Activated T-cell treated with anti-CD3 and anti-CD28 coated beads for 4 hours (primary cell): ENCODE data around the gene LGMN.

Experiments used
- DNase-seq: peaks from one replicate; pipeline ENCODE4 v3.0.0-alpha.2; 2020

Gene LGMN

GRCh38 chr14:92670643-92671366, 77.6 kb downstream of the LGMN start:
- no peak for DNase-seq

- no peak for DNase-seq
Measured at GRCh38 chr14:92670160-92670559, 78.3 kb downstream of the LGMN start.

GRCh38 chr14:92668276-92668973, 80.0 kb downstream of the LGMN start:
- DNase-seq, result no peak

GRCh38 chr14:92666251-92666650, 82.2 kb downstream of the LGMN start:
- DNase-seq, result no peak

DNA sequence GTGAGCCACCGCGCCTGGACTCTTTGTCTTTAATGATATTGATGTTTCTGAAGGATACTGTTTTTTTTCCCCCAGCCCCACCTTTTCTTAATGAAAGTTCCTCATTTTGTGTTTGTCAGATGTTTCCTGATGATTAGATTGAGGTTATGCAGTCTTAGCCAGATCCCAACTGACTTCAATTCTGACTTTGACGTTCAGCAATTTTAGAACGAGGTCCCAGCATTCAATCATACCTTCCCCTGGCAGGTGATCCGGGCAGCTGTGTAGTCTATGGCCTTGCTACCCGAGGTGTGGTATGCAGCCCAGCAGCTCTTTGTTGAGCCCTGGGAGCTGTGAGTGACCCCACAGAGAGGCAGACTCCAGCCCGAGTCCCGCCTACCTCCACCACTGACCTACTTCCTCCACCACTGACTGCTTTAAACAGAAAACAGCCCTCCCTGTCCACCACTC, 82.7 kb downstream of the LGMN start:
- DNase-seq, result no peak

GRCh38 chr14:92663049-92663448, 85.4 kb downstream of the LGMN start:
- DNase-seq, result no peak

GRCh38 chr14:92660571-92660970, 87.9 kb downstream of the LGMN start:
- no peak for DNase-seq

GRCh38 chr14:92659765-92660561, 88.5 kb downstream of the LGMN start:
- no peak for DNase-seq

GRCh38 chr14:92658684-92659083, 89.7 kb downstream of the LGMN start:
- no peak for DNase-seq

DNA sequence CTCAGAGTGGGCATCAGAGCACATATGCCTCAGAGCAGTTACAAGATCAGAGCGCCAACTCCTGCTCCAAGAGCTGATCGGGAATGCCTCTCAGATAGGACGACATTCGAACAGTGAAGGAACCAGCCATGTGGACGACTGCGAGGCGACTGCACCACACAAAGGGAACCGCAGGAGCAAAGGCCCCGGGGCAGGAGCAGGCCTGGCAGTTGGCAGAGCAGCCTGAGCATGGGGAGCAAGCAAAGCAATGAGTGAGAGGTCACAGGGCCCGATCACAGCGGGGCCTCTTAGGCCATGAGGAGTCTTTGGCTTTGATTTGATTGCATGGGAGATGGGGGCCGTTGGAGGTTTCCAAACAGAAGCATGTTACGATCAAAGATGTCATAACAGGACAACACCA, 90.3 kb downstream of the LGMN start:
- DNase-seq, result no peak

DNA sequence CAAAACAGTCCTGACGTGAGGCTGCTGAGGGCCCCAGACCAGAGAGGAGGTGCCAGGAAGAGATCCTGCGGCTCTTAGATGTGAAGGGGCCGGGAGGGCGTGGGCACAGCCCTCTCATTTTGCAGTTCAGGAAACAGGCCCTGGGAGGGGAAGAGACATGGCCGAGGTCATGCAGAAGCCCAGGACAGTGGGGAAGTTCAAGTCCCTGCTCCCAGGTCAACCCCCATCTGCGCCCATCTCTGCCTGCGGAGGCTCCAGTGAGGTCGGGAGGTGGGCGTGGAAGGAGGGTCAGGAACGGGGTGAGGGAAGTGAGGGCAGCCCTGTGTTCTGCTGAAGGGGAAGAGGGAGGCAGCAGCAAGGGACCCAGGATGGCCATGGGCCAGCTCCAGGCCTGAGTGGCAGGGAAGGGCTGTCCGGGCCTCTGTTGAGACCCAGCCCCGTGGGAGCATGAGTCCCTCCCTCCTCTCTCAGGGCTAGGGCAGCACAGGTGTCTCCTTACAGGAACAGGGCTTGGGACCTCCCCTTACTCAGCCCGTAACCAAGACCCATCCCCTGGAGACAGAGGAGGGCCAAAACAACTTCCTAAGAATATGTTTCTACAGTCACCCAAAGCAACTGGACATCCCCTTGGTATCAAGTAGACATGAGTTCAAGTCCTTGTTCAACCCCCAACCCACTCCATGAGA, 90.8 kb downstream of the LGMN start:
- DNase-seq, result no peak

DNA sequence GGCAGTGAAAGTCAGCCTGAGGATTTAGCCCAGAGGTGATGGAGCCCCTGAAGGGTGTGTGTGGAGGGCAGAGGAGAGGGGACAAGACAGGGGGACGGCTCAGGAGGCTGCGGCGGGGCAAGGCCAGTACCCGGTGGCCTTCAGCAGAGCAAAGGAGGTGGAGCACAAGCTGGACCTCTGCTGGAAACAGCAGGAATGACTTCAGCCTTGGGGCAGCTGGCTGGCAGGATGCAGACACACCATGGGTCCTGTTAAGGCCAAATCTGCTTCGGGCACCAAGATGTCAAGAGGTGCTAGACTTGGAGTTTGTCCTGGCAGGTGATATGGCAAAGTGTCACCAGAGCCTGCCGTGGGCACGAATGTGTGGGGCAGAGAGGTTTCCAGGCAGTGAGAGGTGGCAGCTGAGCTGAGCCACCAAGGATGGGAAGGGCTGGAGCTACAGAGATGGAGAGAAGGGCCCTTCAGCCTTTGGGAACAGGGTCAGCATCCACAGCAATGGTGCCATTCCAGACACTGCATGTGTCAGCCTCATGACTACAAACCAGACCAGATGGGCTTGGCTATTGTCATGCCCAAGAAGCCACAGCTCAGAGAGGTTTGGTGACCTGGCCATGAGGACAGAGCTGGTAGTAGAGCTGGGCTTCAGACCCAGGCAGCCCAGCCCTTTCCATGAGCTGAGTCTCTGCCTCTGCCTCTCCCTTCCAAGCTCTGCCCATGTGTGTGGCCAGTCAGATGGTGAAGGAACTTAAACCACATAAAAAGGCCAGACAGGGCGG, 91.9 kb downstream of the LGMN start:
- DNase-seq, result no peak

DNA sequence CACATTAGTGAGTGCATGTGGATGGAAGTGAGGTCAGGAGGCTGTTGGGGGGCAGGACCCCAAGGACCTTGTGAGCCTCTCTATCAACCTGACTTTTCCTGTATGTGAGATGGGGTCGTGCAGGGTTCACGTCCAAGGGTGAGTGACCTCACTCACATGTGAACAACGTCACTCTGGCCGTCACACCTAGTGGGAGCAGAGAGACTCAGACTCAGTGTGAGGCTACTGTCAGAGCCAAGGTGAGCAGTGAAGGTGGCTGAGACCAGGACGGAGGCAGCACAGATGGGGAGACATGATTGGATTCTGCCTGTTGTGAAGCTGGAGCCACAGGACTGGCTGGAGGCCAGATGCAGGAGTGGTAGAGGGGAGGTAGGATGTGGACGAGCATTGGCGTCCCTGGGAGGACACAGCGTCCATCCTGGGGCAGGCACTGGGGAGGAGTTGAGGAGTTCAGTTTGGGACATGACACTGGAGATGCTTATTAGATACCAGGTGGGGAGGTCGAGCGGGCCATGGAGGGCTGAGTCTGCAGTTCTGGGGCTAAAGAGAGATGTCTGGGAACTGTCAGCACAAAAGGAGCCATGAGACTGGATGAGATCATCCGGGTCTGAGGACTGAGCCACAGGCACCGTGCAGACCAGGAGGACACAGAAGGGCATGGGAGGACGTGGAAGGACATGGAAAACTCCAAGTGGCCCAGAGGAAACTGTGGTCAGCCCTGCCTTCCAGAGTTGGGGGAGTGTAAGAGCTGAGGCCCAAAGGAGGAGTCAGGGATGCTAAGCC, 92.8 kb downstream of the LGMN start:
- no peak for DNase-seq

DNA sequence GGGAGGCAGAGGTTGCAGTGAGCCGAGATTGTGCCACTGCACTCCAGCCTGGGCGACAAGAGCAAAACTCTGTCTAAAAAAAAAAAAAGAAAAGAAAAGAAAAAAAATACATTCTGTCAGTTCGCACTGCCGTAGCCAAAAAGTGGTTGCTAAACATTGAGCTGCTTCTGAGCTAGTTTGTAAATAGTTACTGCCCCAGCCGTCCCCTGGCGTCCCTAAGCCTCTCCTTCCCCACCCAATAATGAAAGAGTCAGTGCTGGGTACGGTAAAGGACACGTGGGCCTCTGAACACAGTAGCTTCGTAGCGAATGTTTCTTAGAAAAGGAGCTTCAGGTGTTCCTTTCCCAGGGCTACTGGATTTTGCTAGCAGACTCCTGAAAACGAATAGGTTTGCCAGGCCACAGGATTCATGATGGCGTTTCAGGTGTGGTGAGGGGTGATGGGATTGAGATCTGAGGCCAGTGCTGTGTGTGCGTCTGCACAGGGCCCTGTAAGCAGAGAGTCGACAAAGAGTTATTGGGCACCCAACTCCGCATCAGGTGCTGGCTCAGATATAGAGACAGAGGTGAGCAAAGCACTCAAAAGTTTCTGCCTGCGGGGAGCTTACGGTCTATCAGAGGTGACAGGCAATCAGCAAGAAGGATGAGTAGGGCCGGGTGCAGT, 94.1 kb downstream of the LGMN start:
- no peak for DNase-seq
